Fibroblast of lung (primary cell): ENCODE data around the gene PTGES3. TPM values are rescaled to one million over a fixed set of nuclear protein-coding genes. Genes with fewer than 3 reads are reported as not detected.
A peak's percentile ranks its signal among the peaks of the same experiment; 100 is the strongest.

Source experiments
- DNase-seq, 2 donors: peaks; one replicate each; pipeline versions ENCODE4 v3.0.0 to v3.0.0-alpha.2; 2010; ENCODE audit warnings: low read depth in 2 of 2
- H2AFZ ChIP-seq: 2 replicates; pipeline ENCODE4 v1.5.1; 2012; ENCODE audit warnings: low read length, control low read depth, inconsistent platforms
- H3K27ac ChIP-seq: 2 replicates; pipeline ENCODE4 v1.5.1; 2011; ENCODE audit warnings: low read length, control low read depth; ENCODE audit not compliant: insufficient read depth
- H3K27me3 ChIP-seq: 2 replicates; pipeline ENCODE4 v1.5.1; 2011; ENCODE audit warnings: mild to moderate bottlenecking, low read length; ENCODE audit not compliant: control insufficient read depth, insufficient read depth
- H3K36me3 ChIP-seq: 2 replicates; pipeline ENCODE4 v1.5.1; 2011; ENCODE audit warnings: low read length; ENCODE audit not compliant: control insufficient read depth, insufficient read depth
- H3K4me1 ChIP-seq: 2 replicates; pipeline ENCODE4 v1.5.1; 2011; ENCODE audit warnings: low read length; ENCODE audit not compliant: control insufficient read depth, insufficient read depth; ENCODE audit errors: extremely low read depth
- H3K4me2 ChIP-seq: 2 replicates; pipeline ENCODE4 v1.5.1; 2011; ENCODE audit warnings: low read length, control low read depth; ENCODE audit not compliant: insufficient read depth; ENCODE audit errors: extremely low read depth
- H3K4me3 ChIP-seq, 4 experiments: fragments of 200-600 bp in 1 of 4; sonication (generic) in 1 of 4; replicated peaks in 1 of 4; 2 replicates each; pipeline ENCODE4 v1.5.1; 2011 to 2016; ENCODE audit warnings: low read length in 4 of 4, low read depth in 3 of 4, mild to moderate bottlenecking in 3 of 4, control low read depth in 2 of 4, inconsistent platforms in 1 of 4, mixed read lengths in 1 of 4; ENCODE audit not compliant: insufficient read depth in 1 of 4; ENCODE audit errors: control extremely low read depth in 1 of 4
- H3K79me2 ChIP-seq: 2 replicates; pipeline ENCODE4 v1.5.1; 2012; ENCODE audit warnings: mild to moderate bottlenecking, low read length, inconsistent platforms; ENCODE audit not compliant: control insufficient read depth, insufficient read depth
- H3K9ac ChIP-seq: 2 replicates; pipeline ENCODE4 v1.5.1; 2011; ENCODE audit warnings: mild to moderate bottlenecking, low read length, control low read depth; ENCODE audit not compliant: insufficient read depth
- H3K9me3 ChIP-seq: 2 replicates; pipeline ENCODE4 v1.5.1; 2012; ENCODE audit warnings: low read depth, low read length; ENCODE audit not compliant: control insufficient read depth, insufficient read depth
- H4K20me1 ChIP-seq: 2 replicates; pipeline ENCODE4 v1.5.1; 2011; ENCODE audit warnings: low read length; ENCODE audit not compliant: control insufficient read depth, insufficient read depth; ENCODE audit errors: extremely low read depth
- CTCF ChIP-seq, 2 donors: IDR thresholded peaks in 1 of 2; conservative IDR thresholded peaks in 1 of 2; 1 replicate in 1 of 2; 2 replicates in 1 of 2; pipeline ENCODE4 v1.5.1; 2011 to 2012; ENCODE audit warnings: low read length in 2 of 2, control low read depth in 1 of 2, inconsistent platforms in 1 of 2, low read depth in 1 of 2, mild to moderate bottlenecking in 1 of 2
- EZH2 ChIP-seq: IDR thresholded peaks from 2 replicates; pipeline ENCODE4 v1.5.1; 2012; ENCODE audit warnings: low read length, control low read depth, mild to moderate bottlenecking; ENCODE audit errors: missing control alignments
- polyA plus RNA-seq, 2 donors: library from polyadenylated mRNA; depleted of rRNA in 1 of 2; stranded (reverse) in 1 of 2; unstranded in 1 of 2; fragments of >200 nt; gene quantifications; 2 replicates each; pipeline ENCODE4 v1.2.1, GENCODE V29; 2011 to 2012; ENCODE audit warnings: missing spikeins in 1 of 2
- total RNA-seq: library from RNA; depleted of rRNA; stranded (reverse); fragments of >200 nt; gene quantifications from 2 replicates; pipeline ENCODE4 v1.2.1, GENCODE V29; 2014

Gene PTGES3
- total and polyA plus RNA-seq, 2 donors (not counting 1 experiment from before 2014, with no cell fraction given): 60.3 to 119 TPM

DNA sequence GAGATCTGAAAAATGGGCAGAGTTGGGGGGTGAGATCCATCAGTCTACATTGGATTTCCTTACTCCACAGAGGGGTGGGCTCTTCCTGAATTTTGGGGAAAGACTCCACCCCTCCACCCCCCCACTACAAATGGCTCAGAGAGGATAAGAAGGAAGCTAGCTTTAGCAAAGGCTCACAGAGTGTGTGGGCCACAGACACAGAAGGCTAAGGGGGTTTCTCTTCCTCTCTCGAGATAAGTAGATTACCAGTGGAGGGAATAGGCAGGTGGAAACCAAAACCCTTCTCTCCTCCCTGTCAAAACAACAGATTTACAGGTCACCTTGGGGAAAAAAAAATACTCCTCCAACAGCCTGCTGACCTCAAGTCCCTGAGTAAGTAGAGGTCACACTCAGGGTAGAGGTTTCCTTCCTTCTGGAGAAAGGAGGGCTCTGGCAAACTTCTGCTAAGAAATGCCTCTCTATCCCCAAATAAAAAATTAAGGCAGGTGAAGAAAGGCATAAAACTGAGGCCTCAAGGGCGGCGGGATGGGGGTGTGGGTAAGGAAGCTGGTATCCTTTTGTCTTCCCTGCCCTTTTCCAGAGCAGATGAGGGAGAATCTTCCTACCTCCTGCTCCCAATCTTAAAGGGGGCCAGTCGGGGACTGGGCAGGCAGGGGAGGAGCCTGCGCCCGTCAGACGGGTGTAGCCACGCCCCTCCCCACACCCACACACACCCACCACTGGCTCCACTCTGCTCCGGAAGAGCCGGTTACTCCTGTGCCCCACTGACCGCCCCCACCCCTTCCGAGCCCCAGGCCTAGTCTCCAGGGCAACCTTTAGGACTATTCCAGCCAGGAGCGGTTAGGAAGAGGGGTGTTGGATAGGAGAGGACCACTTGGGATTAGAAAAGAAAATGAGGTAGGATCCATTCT is 56.0 kb downstream of the PTGES3 start:
- no peak overlapping the region for H2AFZ ChIP-seq
- no peaks in the 10 kb centered on the region for H4K20me1 ChIP-seq
- H3K4me2 ChIP-seq: peak overlapping the region; percentile 42
- H3K9me3 ChIP-seq: no peaks in the 10 kb centered on the region
- H3K79me2 ChIP-seq: peaks cover 81% of the 10 kb centered on the region
- peaks cover 1% of the 10 kb centered on the region for H3K36me3 ChIP-seq
- DNase-seq: peak; percentile 31
- peak overlapping the region in 3 of 4 experiments; percentile 0 to 76 (median 50) for H3K4me3 ChIP-seq
- peaks cover 25% of the 10 kb centered on the region for H3K4me1 ChIP-seq
- TF ChIP-seq EZH2: no peak
- no peak for TF ChIP-seq CTCF (conservative IDR thresholded peaks at IDR 0.05 in 1 of 2, IDR thresholded peaks at IDR 0.05 in 1 of 2; ENCODE audit: low read depth in 1 of 2, low read length in 2 of 2)
- no peak overlapping the region for H3K27ac ChIP-seq
- no peaks in the 10 kb centered on the region for H3K27me3 ChIP-seq
- H3K9ac ChIP-seq: no peak overlapping the region

- peaks cover 25% of the 10 kb centered on the region for H3K4me1 ChIP-seq
- peaks cover 3% of the 10 kb centered on the region for H3K36me3 ChIP-seq
- no peaks in the 10 kb centered on the region for H4K20me1 ChIP-seq
- peak within 1 kb of the TSS; percentile 92 for H3K27ac ChIP-seq
- H3K9me3 ChIP-seq: no peaks in the 10 kb centered on the region
- H3K9ac ChIP-seq: peak within 1 kb of the TSS; percentile 67
- TF ChIP-seq CTCF (conservative IDR thresholded peaks at IDR 0.05 in 1 of 2, IDR thresholded peaks at IDR 0.05 in 1 of 2; ENCODE audit: low read depth in 1 of 2, low read length in 2 of 2) (no peak), EZH2 (no peak)
- peak within 1 kb of the TSS; percentile 99 for H3K4me2 ChIP-seq
- H3K4me3 ChIP-seq: peak within 1 kb of the TSS; percentile 86 to 97 (median 94)
- peaks cover 88% of the 10 kb centered on the region for H3K79me2 ChIP-seq
- peak within 1 kb of the TSS; percentile 12 for H2AFZ ChIP-seq
- no peaks in the 10 kb centered on the region for H3K27me3 ChIP-seq
- peak; percentile 72 to 77 for DNase-seq
These were observed 57.9 kb downstream of the PTGES3 start, which contains the start of gene BAZ2A for GRCh38 chr12:56630180-56630632. Gene BAZ2A, minus strand, starts transcription at chr12:56630326. Its CDS starts 12,796 bp downstream, at chr12:56617530.

- no peaks in the 10 kb centered on the region for H3K27me3 ChIP-seq
- H3K36me3 ChIP-seq: peaks cover 3% of the 10 kb centered on the region
- peak overlapping the region; percentile 99 for H3K4me2 ChIP-seq
- H3K9ac ChIP-seq: peak overlapping the region; percentile 67
- DNase-seq: peak in 1 of 2 donors; percentile 23
- TF ChIP-seq CTCF (conservative IDR thresholded peaks at IDR 0.05 in 1 of 2, IDR thresholded peaks at IDR 0.05 in 1 of 2; ENCODE audit: low read depth in 1 of 2, low read length in 2 of 2): no peak
- TF ChIP-seq EZH2: no peak
- H4K20me1 ChIP-seq: no peaks in the 10 kb centered on the region
- peaks cover 25% of the 10 kb centered on the region for H3K4me1 ChIP-seq
- H2AFZ ChIP-seq: peak overlapping the region; percentile 12
- H3K4me3 ChIP-seq: peak overlapping the region; percentile 86 to 97 (median 94)
- H3K27ac ChIP-seq: peak overlapping the region; percentile 92
- H3K79me2 ChIP-seq: peaks cover 89% of the 10 kb centered on the region
- no peaks in the 10 kb centered on the region for H3K9me3 ChIP-seq
These were observed 58.5 kb downstream of the PTGES3 start for GRCh38 chr12:56629459-56630179.
